Neural progenitor cell (in vitro differentiated cells): ENCODE measurements around the gene MS4A14. TPM values are rescaled to one million over a fixed set of nuclear protein-coding genes. Genes with fewer than 3 reads are reported as not detected.

ENCODE experiments used
- DNase-seq: peaks from one replicate; pipeline ENCODE4 v3.0.0-alpha.2; 2016; ENCODE audit warnings: low spot score
- H2AFZ ChIP-seq: fragments of 200-600 bp; sonication (generic); replicated peaks from 2 replicates; pipeline ENCODE4 v1.6.1; 2016; ENCODE audit warnings: antibody characterized with exemption
- H3F3A ChIP-seq: fragments of 200-600 bp; sonication (generic); 2 replicates; pipeline ENCODE4 v1.6.1; 2016; ENCODE audit warnings: antibody characterized with exemption, low read depth
- H3K27ac ChIP-seq: fragments of 200-600 bp; sonication (generic); 2 replicates; pipeline ENCODE4 v1.5.1; 2016; ENCODE audit warnings: mild to moderate bottlenecking
- H3K27me3 ChIP-seq: fragments of 200-600 bp; sonication (generic); 2 replicates; pipeline ENCODE4 v1.6.1; 2016; ENCODE audit warnings: mild to moderate bottlenecking, moderate library complexity
- H3K36me3 ChIP-seq: fragments of 200-600 bp; sonication (generic); 2 replicates; pipeline ENCODE4 v1.5.1; 2016
- H3K4me1 ChIP-seq: fragments of 200-600 bp; sonication (generic); 2 replicates; pipeline ENCODE4 v1.6.1; 2016; ENCODE audit warnings: mixed run types
- H3K4me2 ChIP-seq: fragments of 200-600 bp; sonication (generic); 2 replicates; pipeline ENCODE4 v1.6.1; 2016
- H3K4me3 ChIP-seq: fragments of 200-600 bp; sonication (generic); 2 replicates; pipeline ENCODE4 v1.5.1; 2016
- H3K79me2 ChIP-seq: fragments of 200-600 bp; sonication (generic); 2 replicates; pipeline ENCODE4 v1.6.1; 2016; ENCODE audit warnings: low read depth
- H3K9ac ChIP-seq: fragments of 200-600 bp; sonication (generic); 2 replicates; pipeline ENCODE4 v1.6.1; 2016
- H3K9me3 ChIP-seq: fragments of 200-600 bp; sonication (generic); 2 replicates; pipeline ENCODE4 v1.5.1; 2016; ENCODE audit warnings: low read depth
- H4K20me1 ChIP-seq: fragments of 200-600 bp; sonication (generic); 2 replicates; pipeline ENCODE4 v1.6.1; 2016; ENCODE audit warnings: low read depth
- H3K27ac Mint-ChIP-seq: 3 replicates; pipeline ENCODE4 v1.8.0; 2021; ENCODE audit warnings: mixed read lengths
- H3K27me3 Mint-ChIP-seq: 2 replicates; pipeline ENCODE4 v1.8.0; 2022; ENCODE audit warnings: low read depth, mild to moderate bottlenecking, inconsistent platforms, moderate library complexity, mixed read lengths; ENCODE audit not compliant: insufficient read depth
- H3K36me3 Mint-ChIP-seq: 3 replicates; pipeline ENCODE4 v1.8.0; 2021; ENCODE audit warnings: mixed read lengths
- H3K4me1 Mint-ChIP-seq: 3 replicates; pipeline ENCODE4 v1.8.0; 2021; ENCODE audit warnings: mixed read lengths
- H3K4me3 Mint-ChIP-seq: 3 replicates; pipeline ENCODE4 v1.8.0; 2021; ENCODE audit warnings: mild to moderate bottlenecking, moderate library complexity, mixed read lengths
- H3K9me3 Mint-ChIP-seq: 3 replicates; pipeline ENCODE4 v1.8.0; 2020; ENCODE audit warnings: mixed read lengths
- CTCF ChIP-seq: fragments of 200-600 bp; sonication (generic); IDR thresholded peaks from 2 replicates; pipeline ENCODE4 v1.5.1; 2017; ENCODE audit warnings: antibody characterized with exemption, mild to moderate bottlenecking
- EZH2 ChIP-seq: fragments of 200-600 bp; sonication (generic); IDR thresholded peaks from 2 replicates; pipeline ENCODE4 v1.6.1; 2017; ENCODE audit warnings: antibody characterized with exemption, mild to moderate bottlenecking, moderate library complexity
- EZH2phosphoT487 ChIP-seq: fragments of 200-600 bp; sonication (generic); IDR thresholded peaks from 2 replicates; pipeline ENCODE4 v1.6.1; 2017; ENCODE audit warnings: antibody characterized with exemption
- total RNA-seq: library from RNA; depleted of rRNA; stranded (reverse); fragments of >200 nt; gene quantifications from 2 replicates; pipeline ENCODE4 v1.2.3, GENCODE V29; 2015; ENCODE audit warnings: low replicate concordance

MS4A14 gene
- total RNA-seq, 1 donor from 2014 or later = not detected

GRCh38 chr11:60377401-60378136, 18.7 kb upstream of the MS4A14 start:
- Mint-ChIP-seq H3K4me3 (no peak overlapping the region), H3K36me3 (no peaks in the 10 kb centered on the region), H3K27ac (no peak overlapping the region), H3K27me3 (peaks cover 2% of the 10 kb centered on the region), H3K4me1 (no peaks in the 10 kb centered on the region), H3K9me3 (no peaks in the 10 kb centered on the region)
- no peaks in the 10 kb centered on the region for H3K36me3 ChIP-seq
- no peak overlapping the region for H3K4me2 ChIP-seq
- no peaks in the 10 kb centered on the region for H4K20me1 ChIP-seq
- H2AFZ ChIP-seq = no peak overlapping the region
- no peaks in the 10 kb centered on the region for H3K79me2 ChIP-seq
- H3F3A ChIP-seq = no peaks in the 10 kb centered on the region
- H3K9ac ChIP-seq = no peak overlapping the region
- DNase-seq = no peak
- no peak overlapping the region for H3K27ac ChIP-seq
- H3K9me3 ChIP-seq = no peaks in the 10 kb centered on the region
- TF ChIP-seq CTCF = no peak
- TF ChIP-seq EZH2phosphoT487 = no peak
- no peak for TF ChIP-seq EZH2
- H3K27me3 ChIP-seq = no peaks in the 10 kb centered on the region
- no peaks in the 10 kb centered on the region for H3K4me1 ChIP-seq
- no peak overlapping the region for H3K4me3 ChIP-seq

- H3K27me3 ChIP-seq = no peaks in the 10 kb centered on the region
- no peaks in the 10 kb centered on the region for H3K4me1 ChIP-seq
- H3K27me3 Mint-ChIP-seq = peaks cover 2% of the 10 kb centered on the region
- no peaks in the 10 kb centered on the region for H3K9me3 Mint-ChIP-seq
- H4K20me1 ChIP-seq = no peaks in the 10 kb centered on the region
- no peaks in the 10 kb centered on the region for H3K9me3 ChIP-seq
- H3K4me3 ChIP-seq = no peak within 1 kb of the TSS
- no peaks in the 10 kb centered on the region for H3K79me2 ChIP-seq
- no peak within 1 kb of the TSS for H3K27ac ChIP-seq
- no peak within 1 kb of the TSS for H3K9ac ChIP-seq
- DNase-seq = no peak
- H3K36me3 ChIP-seq = no peaks in the 10 kb centered on the region
- no peak within 1 kb of the TSS for H2AFZ ChIP-seq
- TF ChIP-seq EZH2 (no peak), CTCF (no peak), EZH2phosphoT487 (no peak)
- H3K4me2 ChIP-seq = no peak within 1 kb of the TSS
- no peaks in the 10 kb centered on the region for H3K36me3 Mint-ChIP-seq
- H3F3A ChIP-seq = no peaks in the 10 kb centered on the region
- H3K4me3 Mint-ChIP-seq = no peak within 1 kb of the TSS
- H3K4me1 Mint-ChIP-seq = no peaks in the 10 kb centered on the region
- H3K27ac Mint-ChIP-seq = no peak within 1 kb of the TSS
Observed at GRCh38 chr11:60378354-60378753, 17.9 kb upstream of the MS4A14 start, which contains the start of gene MS4A7. MS4A7 (plus strand) TSS chr11:60378532; CDS start chr11:60383142, 4,610 bp downstream.

- Histone ChIP-seq H3K36me3 (no peaks in the 10 kb centered on the region), H3K27me3 (no peaks in the 10 kb centered on the region), H3K9ac (no peak overlapping the region), H3K4me3 (no peak overlapping the region), H3K9me3 (no peaks in the 10 kb centered on the region), H3K79me2 (no peaks in the 10 kb centered on the region), H3K4me2 (no peak overlapping the region), H4K20me1 (no peaks in the 10 kb centered on the region), H3K4me1 (no peaks in the 10 kb centered on the region), H3K27ac (no peak overlapping the region), H2AFZ (no peak overlapping the region), H3F3A (no peaks in the 10 kb centered on the region)
- Mint-ChIP-seq H3K36me3 (no peaks in the 10 kb centered on the region), H3K9me3 (no peaks in the 10 kb centered on the region), H3K27ac (no peak overlapping the region), H3K27me3 (no peaks in the 10 kb centered on the region), H3K4me3 (no peak overlapping the region), H3K4me1 (peaks cover 2% of the 10 kb centered on the region)
- DNase-seq = no peak
- TF ChIP-seq EZH2phosphoT487 (no peak), EZH2 (no peak), CTCF (no peak)
Observed at GRCh38 chr11:60389279-60389910, 6.9 kb upstream of the MS4A14 start.
